RWPE2 (cell line): ENCODE results near the gene SEMA3A.

Experiments used
- ATAC-seq: fragments of 200-7000 bp; cut with Tn5 transposase; 3 replicates; pipeline ENCODE4 v1.9.1; 2021; ENCODE audit warnings: low read depth
- DNase-seq: peaks from one replicate; pipeline ENCODE4 v3.0.0-alpha.2; 2020; ENCODE audit warnings: low spot score
- H3K27ac ChIP-seq: fragments of 450-650 bp; 2 replicates; pipeline ENCODE4 v1.5.1; 2017; ENCODE audit warnings: mild to moderate bottlenecking; ENCODE audit not compliant: poor library complexity, severe bottlenecking
- H3K27me3 ChIP-seq: fragments of 250-450 bp; sonication (Bioruptor Pico); 2 replicates; pipeline ENCODE4 v1.5.1; 2021; ENCODE audit warnings: mild to moderate bottlenecking, moderate library complexity; ENCODE audit not compliant: insufficient read depth, poor library complexity, severe bottlenecking
- H3K36me3 ChIP-seq: fragments of 250-450 bp; sonication (Bioruptor Pico); 2 replicates; pipeline ENCODE4 v1.5.1; 2020; ENCODE audit warnings: low read depth, mild to moderate bottlenecking, moderate library complexity
- H3K4me1 ChIP-seq: fragments of 250-450 bp; sonication (Bioruptor Pico); 2 replicates; pipeline ENCODE4 v1.5.1; 2021; ENCODE audit warnings: mild to moderate bottlenecking, moderate library complexity; ENCODE audit not compliant: insufficient read depth, poor library complexity, severe bottlenecking
- H3K4me3 ChIP-seq: fragments of 250-450 bp; sonication (Bioruptor Pico); 2 replicates; pipeline ENCODE4 v1.5.1; 2021; ENCODE audit warnings: mild to moderate bottlenecking, moderate library complexity; ENCODE audit not compliant: severe bottlenecking
- H3K9me3 ChIP-seq: fragments of 250-450 bp; sonication (Bioruptor Pico); 2 replicates; pipeline ENCODE4 v1.5.1; 2021; ENCODE audit warnings: mild to moderate bottlenecking, moderate library complexity; ENCODE audit not compliant: severe bottlenecking
- CTCF ChIP-seq: fragments of 450-650 bp; IDR thresholded peaks from one replicate; pipeline ENCODE4 v1.5.1; 2017; ENCODE audit warnings: mild to moderate bottlenecking, moderate library complexity; ENCODE audit not compliant: poor library complexity, severe bottlenecking

SEMA3A gene

GRCh38 chr7:84113906-84114850 is 80.4 kb downstream of the SEMA3A start:
- Histone ChIP-seq H3K27ac (no peak overlapping the region), H3K4me3 (no peak overlapping the region), H3K36me3 (no peaks in the 10 kb centered on the region), H3K27me3 (no peaks in the 10 kb centered on the region), H3K4me1 (peaks cover 4% of the 10 kb centered on the region), H3K9me3 (no peaks in the 10 kb centered on the region)
- DNase-seq, result no peak
- no peak for ATAC-seq
- TF ChIP-seq CTCF, result no peak

- Histone ChIP-seq H3K4me3 (no peak overlapping the region), H3K27ac (no peak overlapping the region), H3K27me3 (no peaks in the 10 kb centered on the region), H3K9me3 (no peaks in the 10 kb centered on the region), H3K4me1 (peaks cover 4% of the 10 kb centered on the region), H3K36me3 (no peaks in the 10 kb centered on the region)
- TF ChIP-seq CTCF, result no peak
- no peak for ATAC-seq
- no peak for DNase-seq
These were observed 81.3 kb downstream of the SEMA3A start for GRCh38 chr7:84113286-84113685.

- no peak for TF ChIP-seq CTCF
- no peaks in the 10 kb centered on the region for H3K27me3 ChIP-seq
- H3K27ac ChIP-seq, result no peak overlapping the region
- H3K4me3 ChIP-seq, result no peak overlapping the region
- DNase-seq (no peak), ATAC-seq (no peak)
- no peaks in the 10 kb centered on the region for H3K36me3 ChIP-seq
- no peaks in the 10 kb centered on the region for H3K9me3 ChIP-seq
- H3K4me1 ChIP-seq, result peaks cover 4% of the 10 kb centered on the region
These were observed 81.8 kb downstream of the SEMA3A start for GRCh38 chr7:84112771-84113170.

GRCh38 chr7:84111842-84112241 is 82.7 kb downstream of the SEMA3A start:
- Histone ChIP-seq H3K4me3 (no peak overlapping the region), H3K27me3 (no peaks in the 10 kb centered on the region), H3K4me1 (peaks cover 4% of the 10 kb centered on the region), H3K36me3 (no peaks in the 10 kb centered on the region), H3K27ac (no peak overlapping the region), H3K9me3 (no peaks in the 10 kb centered on the region)
- TF ChIP-seq CTCF, result no peak
- no peak for DNase-seq
- ATAC-seq, result no peak

- no peak for DNase-seq
- H3K27ac ChIP-seq, result no peak overlapping the region
- no peak for TF ChIP-seq CTCF
- peaks cover 4% of the 10 kb centered on the region for H3K4me1 ChIP-seq
- ATAC-seq, result no peak
- H3K4me3 ChIP-seq, result no peak overlapping the region
- H3K9me3 ChIP-seq, result no peaks in the 10 kb centered on the region
- H3K27me3 ChIP-seq, result no peaks in the 10 kb centered on the region
- H3K36me3 ChIP-seq, result no peaks in the 10 kb centered on the region
These were observed 84.2 kb downstream of the SEMA3A start for GRCh38 chr7:84110400-84110799.
